Psoas muscle (tissue), 8 donors: ENCODE measurements around the gene LRRC4C. TPM values are rescaled to one million over a fixed set of nuclear protein-coding genes. Genes with fewer than 3 reads are reported as not detected.

Experiments
- ATAC-seq, 4 donors: fragments of 200-7000 bp; cut with Tn5 transposase; one replicate each; pipeline ENCODE4 v1.9.1; 2020; ENCODE audit warnings: moderate library complexity in 3 of 4, mild to moderate bottlenecking in 2 of 4
- DNase-seq, 2 donors: peaks; one replicate each; pipeline ENCODE4 v3.0.0-alpha.2; 2020
- H3K27ac ChIP-seq: fragments of 200-600 bp; one replicate; pipeline ENCODE4 v1.8.0; 2022
- H3K27me3 ChIP-seq, 3 donors: fragments of 200-600 bp in 1 of 3; one replicate each; pipeline versions ENCODE4 v1.6.1 to v1.8.0; 2013 to 2022; ENCODE audit warnings: low read length in 2 of 3, mild to moderate bottlenecking in 2 of 3, moderate library complexity in 1 of 3; ENCODE audit not compliant: insufficient read depth in 3 of 3
- H3K36me3 ChIP-seq, 2 donors: fragments of 200-600 bp in 1 of 2; one replicate each; pipeline versions ENCODE4 v1.6.1 to v1.8.0; 2013 to 2022; ENCODE audit warnings: low read depth in 1 of 2, mild to moderate bottlenecking in 1 of 2, moderate library complexity in 1 of 2; ENCODE audit not compliant: insufficient read depth in 1 of 2
- H3K4me1 ChIP-seq: fragments of 200-600 bp; one replicate; pipeline ENCODE4 v1.8.0; 2022
- H3K4me3 ChIP-seq: fragments of 200-600 bp; one replicate; pipeline ENCODE4 v1.8.0; 2022; ENCODE audit warnings: mild to moderate bottlenecking
- H3K9me3 ChIP-seq: fragments of 200-600 bp; one replicate; pipeline ENCODE4 v1.8.0; 2022
- CTCF ChIP-seq: fragments of 200-600 bp; IDR thresholded peaks from one replicate; pipeline ENCODE4 v1.8.0; 2022; ENCODE audit warnings: antibody characterized with exemption
- WGBS, 3 donors: extraction: QIAGEN DNeasy Blood & Tissue Kit; methylation state at CpG; one replicate each; pipeline versions ENCODE4 v1.1.6 to v1.1.7; 2013; 5-methylcytosine and 5-hydroxymethylcytosine counted together
- intact Hi-C, 2 donors: fragments of 100-400 bp; cut with DNase I; formaldehyde crosslinking; loops; one replicate each; pipeline versions ENCODE4 v1.11.0 to v1.14.2; 2022
- polyA plus RNA-seq, 3 donors: library from polyadenylated mRNA; stranded (reverse); fragments of 200-250 nt; gene quantifications; one replicate each; pipeline ENCODE4 v1.2.3, GENCODE V29; 2013
- total RNA-seq, 4 donors: library from RNA; stranded (reverse); fragmentation: NEBNext Ultra II Directional in 2 of 4; extraction: Animal tissue kit (Norgen Biotek cat#: 25700) in 2 of 4; gene quantifications; one replicate each; pipeline versions ENCODE4 v1.2.1 to v1.2.4, GENCODE V29; 2021 to 2023
- donor health status: healthy with polysubstance abuse.
- donor health status: DM: no; HTN: no; CAD: no; lungs with moderate emphysema.
- donor health status: Bipolar disorder and iron deficiency.
- donor health status: healthy.
- donor health status: DM: yes; HTN: yes; CAD: no.
- donor health status: DM: no; HTN: no; CAD: no.
- donor health status: DM: no; HTN: no; CAD: no.
- donor health status: DM: yes; HTN: yes; CAD: no.

LRRC4C gene
- total and polyA plus RNA-seq, 7 donors, result 0.04 to 0.34 (median 0.12) TPM; not detected in 1

- Histone ChIP-seq H3K4me1 (no peaks in the 10 kb centered on the region), H3K36me3 (no peaks in the 10 kb centered on the region), H3K27me3 (no peaks in the 10 kb centered on the region), H3K27ac (no peak overlapping the region), H3K9me3 (no peaks in the 10 kb centered on the region), H3K4me3 (no peak overlapping the region)
- no peak for ATAC-seq
- no peak for TF ChIP-seq CTCF
- intact Hi-C loops, result no loop called here
- WGBS, 3 donors, result 66 to 80% (median 71%) methylated on average over 3 of the region's 3 CpGs
- no peak for DNase-seq
Observed at GRCh38 chr11:41389623-41390130, 69.8 kb downstream of the LRRC4C start.

GRCh38 chr11:41384329-41384728 lies 75.1 kb downstream of the LRRC4C start:
- no peak for DNase-seq
- no peaks in the 10 kb centered on the region for H3K9me3 ChIP-seq
- H3K27ac ChIP-seq, result no peak overlapping the region
- H3K4me1 ChIP-seq, result no peaks in the 10 kb centered on the region
- H3K27me3 ChIP-seq, result no peaks in the 10 kb centered on the region
- intact Hi-C loops, result no loop called here
- no peak overlapping the region for H3K4me3 ChIP-seq
- ATAC-seq, result no peak
- TF ChIP-seq CTCF, result no peak
- no peaks in the 10 kb centered on the region for H3K36me3 ChIP-seq
- 87 to 92% (median 91%) methylated on average over 1 of the region's 1 CpG for WGBS, 3 donors

- H3K36me3 ChIP-seq, result no peaks in the 10 kb centered on the region
- H3K9me3 ChIP-seq, result no peaks in the 10 kb centered on the region
- no peaks in the 10 kb centered on the region for H3K27me3 ChIP-seq
- H3K27ac ChIP-seq, result no peak overlapping the region
- H3K4me3 ChIP-seq, result no peak overlapping the region
- WGBS, 3 donors, result 82 to 88% (median 85%) methylated on average over 3 of the region's 3 CpGs
- TF ChIP-seq CTCF, result no peak
- intact Hi-C loops, result no loop called here
- DNase-seq (no peak), ATAC-seq (no peak)
- no peaks in the 10 kb centered on the region for H3K4me1 ChIP-seq
Observed at GRCh38 chr11:41383768-41384167, 75.7 kb downstream of the LRRC4C start.

GRCh38 chr11:41382927-41383326 lies 76.5 kb downstream of the LRRC4C start:
- 76 to 83% (median 80%) methylated on average over 2 of the region's 2 CpGs for WGBS, 3 donors
- DNase-seq (no peak), ATAC-seq (no peak)

More at GRCh38 chr11:41382927-41383326, 76.5 kb downstream of the LRRC4C start:
- Histone ChIP-seq H3K9me3 (no peaks in the 10 kb centered on the region), H3K27me3 (no peaks in the 10 kb centered on the region), H3K36me3 (no peaks in the 10 kb centered on the region), H3K27ac (no peak overlapping the region), H3K4me3 (no peak overlapping the region), H3K4me1 (no peaks in the 10 kb centered on the region)
- no peak for TF ChIP-seq CTCF
- intact Hi-C loops, result no loop called here
